ENCODE measurements around the gene DOCK2. TPM values are rescaled to one million over a fixed set of nuclear protein-coding genes. Genes with fewer than 3 reads are reported as not detected.

Gene DOCK2
- total and polyA plus RNA-seq, 2 of the 8 experiments (the other 6 are each of a cell fraction or from before 2014, with no cell fraction given): 3.9 to 5.7 TPM

DNA sequence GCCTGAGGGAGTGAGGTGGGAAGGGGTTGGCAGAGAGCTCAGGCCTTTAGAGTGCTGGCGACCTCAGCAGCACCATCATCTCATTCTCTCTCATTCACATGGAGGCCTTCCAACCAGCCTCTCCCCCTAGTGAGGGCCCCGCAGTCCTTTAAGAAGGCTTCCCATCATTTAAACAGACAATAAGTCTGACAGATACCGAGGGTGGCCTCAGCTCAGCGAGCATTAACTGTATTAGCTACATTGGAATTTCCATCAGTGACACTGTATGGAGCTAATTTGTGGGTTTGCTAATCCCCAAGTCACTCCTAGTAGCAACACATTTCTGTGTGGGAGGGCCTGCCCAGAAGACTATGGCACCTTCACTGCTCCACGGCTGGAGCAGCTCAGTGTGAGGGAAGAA lies 267.4 kb downstream of the DOCK2 start:
- no peak overlapping the region for H4K91ac ChIP-seq (replicated peaks; ENCODE audit: insufficient read length, low read length)
- no peak overlapping the region for H2BK15ac ChIP-seq (ENCODE audit: low read length)
- no peak overlapping the region for H3K4ac ChIP-seq (replicated peaks; ENCODE audit: insufficient read length, low read depth, low read length)
- CTCF ChIA-PET (ENCODE audit: partially characterized antibody): interaction anchor here (0.7 to 2.5 kb wide), 6 partner anchors 9 to 114 kb away, joined by 3 to 14 read pairs (median 4); partner anchors contain the start of gene INSYN2B
- no peaks in the 10 kb centered on the region for H3K79me2 ChIP-seq (ENCODE audit: control insufficient read depth in 1 of 2, insufficient read depth in 2 of 2, low read length in 2 of 2)
- H2AK5ac ChIP-seq (ENCODE audit: low read depth, low read length): no peak overlapping the region
- no peaks in the 10 kb centered on the region for H3K27me3 ChIP-seq (replicated peaks in 1 of 4; ENCODE audit: control insufficient read depth in 3 of 4, extremely low read depth in 1 of 4, insufficient read depth in 3 of 4, low read length in 3 of 4)
- FAIRE-seq (no peak), DNase-seq (ENCODE audit: low read depth in 1 of 2, low spot score in 2 of 2) (no peak)
- no peak overlapping the region for H3K9ac ChIP-seq (replicated peaks in 1 of 4; ENCODE audit: extremely low read depth in 1 of 4, low read depth in 3 of 4, low read length in 3 of 4)
- no peak overlapping the region for H3K4me3 ChIP-seq (ENCODE audit: extremely low read depth in 1 of 4, insufficient read depth in 2 of 4, low read depth in 3 of 4, low read length in 4 of 4)
- H3K36me3 ChIP-seq (ENCODE audit: control insufficient read depth in 2 of 4, insufficient read depth in 4 of 4, low read length in 3 of 4): no peaks in the 10 kb centered on the region
- no peaks in the 10 kb centered on the region for H3K23me2 ChIP-seq (ENCODE audit: low read depth, low read length)
- no peak overlapping the region for H4K8ac ChIP-seq (ENCODE audit: extremely low read depth, insufficient read depth, low read length)
- no peak overlapping the region for H2BK12ac ChIP-seq (ENCODE audit: low read depth, low read length)
- no peaks in the 10 kb centered on the region for H3K9me3 ChIP-seq (ENCODE audit: insufficient read depth in 2 of 2, low read depth in 1 of 2, low read length in 1 of 2)
- peaks cover 0 to 6% (median 0%) of the 10 kb centered on the region in 4 experiments; a peak in 1 of 7 replicates for H3K4me1 ChIP-seq (replicated peaks in 1 of 4; ENCODE audit: control insufficient read depth in 3 of 4, insufficient read depth in 4 of 4, low read length in 3 of 4)
- no peak overlapping the region for H2BK20ac ChIP-seq (ENCODE audit: low read length)
- H3K23ac ChIP-seq (ENCODE audit: insufficient read length): no peak overlapping the region
- no peak for TF ChIP-seq EP300 (IDR thresholded peaks at IDR 0.05; ENCODE audit: borderline replicate concordance in 1 of 2, low read depth in 2 of 2, low read length in 2 of 2)
- no peak for TF ChIP-seq POLR2AphosphoS5 (IDR thresholded peaks at IDR 0.05; ENCODE audit: low read depth, low read length)
- no peak for TF ChIP-seq SP4 (IDR thresholded peaks at IDR 0.05; ENCODE audit: low read length)
- TF ChIP-seq GABPA (IDR thresholded peaks at IDR 0.05; ENCODE audit: borderline replicate concordance, insufficient read depth, low read length): no peak
- TF ChIP-seq RFX5 (IDR thresholded peaks at IDR 0.05; ENCODE audit: borderline replicate concordance, low read depth, low read length): no peak
- TF ChIP-seq, protein P1, sequence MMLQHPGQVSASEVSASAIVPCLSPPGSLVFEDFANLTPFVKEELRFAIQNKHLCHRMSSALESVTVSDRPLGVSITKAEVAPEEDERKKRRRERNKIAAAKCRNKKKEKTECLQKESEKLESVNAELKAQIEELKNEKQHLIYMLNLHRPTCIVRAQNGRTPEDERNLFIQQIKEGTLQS (IDR thresholded peaks at IDR 0.05; ENCODE audit: insufficient read depth, low read depth, low read length): no peak
- no peak for TF ChIP-seq TAF1 (IDR thresholded peaks at IDR 0.05; ENCODE audit: low read depth, low read length)
- no peak for TF ChIP-seq CHD2 (IDR thresholded peaks at IDR 0.05; ENCODE audit: low read length)
- no peak for TF ChIP-seq TEAD4 (IDR thresholded peaks at IDR 0.05; ENCODE audit: low read depth, low read length)
- TF ChIP-seq RBBP5 (IDR thresholded peaks at IDR 0.05; ENCODE audit: borderline replicate concordance, low read depth, low read length): no peak
- no peak for TF ChIP-seq NRF1 (IDR thresholded peaks at IDR 0.05; ENCODE audit: low read depth, low read length)
- no peak for TF ChIP-seq YY1 (IDR thresholded peaks at IDR 0.05; ENCODE audit: low read depth, low read length)
- no peak for TF ChIP-seq SIRT6 (IDR thresholded peaks at IDR 0.05; ENCODE audit: low read length)
- no peak for TF ChIP-seq CBX5 (IDR thresholded peaks at IDR 0.05; ENCODE audit: low read depth, low read length)
- TF ChIP-seq SUZ12 (IDR thresholded peaks at IDR 0.05; ENCODE audit: low read length): no peak
- no peak overlapping the region for H3K14ac ChIP-seq (ENCODE audit: insufficient read length)
- H3K56ac ChIP-seq (replicated peaks; ENCODE audit: insufficient read length, low read depth, low read length): no peak overlapping the region
- POLR2A ChIA-PET (ENCODE audit: partially characterized antibody): no interaction called here
- no peak overlapping the region for H2AFZ ChIP-seq (ENCODE audit: low read length)
- 94% methylated on average over 4 of the region's 5 CpGs; no CpG with 5 or more reads in 1 of the 2 experiments for WGBS, 2 experiments (ENCODE audit: extremely low coverage in 1 of 2, insufficient coverage in 1 of 2, insufficient read length in 1 of 2, insufficient replicate concordance in 2 of 2, low coverage in 1 of 2, low lambda C conversion rate in 2 of 2, missing lambda C conversion rate in 1 of 2)
- no peak overlapping the region for H3K18ac ChIP-seq (ENCODE audit: extremely low read depth, low read length)
- no peak overlapping the region for H3K4me2 ChIP-seq (ENCODE audit: insufficient read depth in 1 of 2, low read depth in 2 of 2, low read length in 2 of 2)
- no peaks in the 10 kb centered on the region for H4K20me1 ChIP-seq (replicated peaks in 1 of 2; ENCODE audit: control insufficient read depth in 1 of 2, insufficient read depth in 2 of 2, low read length in 2 of 2)
- no peaks in the 10 kb centered on the region for H3K79me1 ChIP-seq (ENCODE audit: low read depth, low read length)
- H2BK120ac ChIP-seq (replicated peaks; ENCODE audit: low read depth, low read length): no peak overlapping the region
- H3K27ac ChIP-seq (ENCODE audit: low read depth, low read length): no peak overlapping the region
- H2BK5ac ChIP-seq (ENCODE audit: low read depth, low read length): no peak overlapping the region
- no peak overlapping the region for H4K5ac ChIP-seq (ENCODE audit: insufficient read length, low read depth, low read length)
